GM12878 (cell line): ENCODE measurements around the gene ADSS2. TPM values are rescaled to one million over a fixed set of nuclear protein-coding genes. Genes with fewer than 3 reads are reported as not detected.

ENCODE experiments used
- ATAC-seq: fragments of 200-7000 bp; cut with Tn5 transposase; 3 replicates; pipeline ENCODE4 v1.9.1; 2020; ENCODE audit warnings: mild to moderate bottlenecking, moderate library complexity
- BruUV-seq: library from RNA; stranded (reverse); fragments of 400-500 nt; replicated peaks from 2 replicates; lab custom pipeline; 2021; lab: Mats Ljungman, UMichigan
- CTCF ChIA-PET: fragments of 300-600 bp; sonication (Branson Sonifier 250); formaldehyde crosslinking; extraction: SDS; loops from one replicate; lab custom pipeline; 2021; ENCODE audit warnings: inconsistent platforms; lab: Yijun Ruan, JAX
- POLR2A ChIA-PET: fragments of 350-600 bp; formaldehyde crosslinking; extraction: SDS; loops from one replicate; lab custom pipeline; 2021; ENCODE audit warnings: inconsistent platforms; lab: Charles Lee
- RAD21 ChIA-PET: fragments of 300-600 bp; sonication (Branson Sonifier 250); formaldehyde crosslinking; loops from one replicate; lab custom pipeline; 2023; ENCODE audit warnings: antibody characterized with exemption; ENCODE audit not compliant: unreplicated experiment; lab: Charles Lee
- SMC1A ChIA-PET: fragments of 300-600 bp; sonication (Branson Sonifier 250); formaldehyde crosslinking; loops from one replicate; lab custom pipeline; 2023; ENCODE audit not compliant: unreplicated experiment, uncharacterized antibody; lab: Charles Lee
- DNase-seq: peaks from one replicate; pipeline ENCODE4 v3.0.0-alpha.2; 2011; ENCODE audit warnings: low read depth, low spot score
- FAIRE-seq: peaks from 3 replicates; lab custom pipeline; 2011; peaks lifted over from hg19 to GRCh38; lab: Jason Lieb, UNC
- H2AFZ ChIP-seq: 2 replicates; pipeline ENCODE4 v1.6.0; 2011; ENCODE audit warnings: low read depth, low read length, control low read depth; ENCODE audit not compliant: control insufficient read depth
- H3K27ac ChIP-seq: 2 replicates; pipeline ENCODE4 v1.5.1; 2011; ENCODE audit warnings: control low read depth; ENCODE audit not compliant: control insufficient read depth, insufficient read depth
- H3K27me3 ChIP-seq, 2 experiments: replicated peaks in 1 of 2; 2 replicates each; pipeline versions ENCODE4 v1.6.0 to v1.6.1; 2011; ENCODE audit warnings: low read length in 1 of 2; ENCODE audit not compliant: control insufficient read depth in 2 of 2, insufficient read depth in 2 of 2
- H3K36me3 ChIP-seq, 2 experiments: 2 replicates each; pipeline ENCODE4 v1.5.1; 2011; ENCODE audit warnings: low read length in 1 of 2; ENCODE audit not compliant: control insufficient read depth in 2 of 2, insufficient read depth in 2 of 2
- H3K4me1 ChIP-seq: 2 replicates; pipeline ENCODE4 v1.6.1; 2011; ENCODE audit warnings: mild to moderate bottlenecking, low read length, moderate library complexity, mixed read lengths; ENCODE audit not compliant: control insufficient read depth, insufficient read depth
- H3K4me2 ChIP-seq: 2 replicates; pipeline ENCODE4 v1.6.0; 2011; ENCODE audit warnings: control low read depth; ENCODE audit not compliant: control insufficient read depth, insufficient read depth
- H3K4me3 ChIP-seq: fragments of 200-600 bp; sonication (generic); 2 replicates; pipeline ENCODE4 v1.5.1; 2016
- H3K79me2 ChIP-seq: 2 replicates; pipeline ENCODE4 v1.6.0; 2011; ENCODE audit warnings: low read length; ENCODE audit not compliant: control insufficient read depth, insufficient read depth
- H3K9ac ChIP-seq: 2 replicates; pipeline ENCODE4 v1.8.0; 2011; ENCODE audit warnings: low read length, control low read depth, mixed read lengths; ENCODE audit not compliant: control insufficient read depth, insufficient read depth
- H3K9me3 ChIP-seq: replicated peaks from 3 replicates; pipeline ENCODE4 v1.5.1; 2011; ENCODE audit warnings: mild to moderate bottlenecking, low read length; ENCODE audit not compliant: control insufficient read depth, insufficient read depth
- H4K20me1 ChIP-seq: 2 replicates; pipeline ENCODE4 v1.6.0; 2011; ENCODE audit not compliant: control insufficient read depth, insufficient read depth
- ESRRA ChIP-seq: IDR thresholded peaks from 2 replicates; pipeline ENCODE4 v1.6.1; 2012; ENCODE audit warnings: mild to moderate bottlenecking, low read length, improper control_type of control experiment
- MEF2A ChIP-seq: IDR thresholded peaks from 2 replicates; pipeline ENCODE4 v1.6.1; 2011; ENCODE audit warnings: low read depth, mild to moderate bottlenecking, low read length, moderate library complexity; ENCODE audit not compliant: insufficient read depth
- NBN ChIP-seq: fragments of 450-650 bp; IDR thresholded peaks from 2 replicates; pipeline ENCODE4 v1.6.1; 2016
- PAX5 ChIP-seq: IDR thresholded peaks from 2 replicates; pipeline ENCODE4 v1.6.1; 2011; ENCODE audit warnings: low read depth, low read length, borderline replicate concordance
- POLR2A ChIP-seq: IDR thresholded peaks from 2 replicates; pipeline ENCODE4 v1.6.1; 2011; ENCODE audit warnings: low read depth, mild to moderate bottlenecking, low read length
- REST ChIP-seq: IDR thresholded peaks from 2 replicates; pipeline ENCODE4 v1.6.1; 2012; ENCODE audit warnings: mild to moderate bottlenecking, low read depth, low read length
- SIX5 ChIP-seq: IDR thresholded peaks from 2 replicates; pipeline ENCODE4 v1.6.1; 2011; ENCODE audit warnings: mild to moderate bottlenecking, low read depth, low read length, moderate library complexity; ENCODE audit not compliant: severe bottlenecking
- SMARCA5 ChIP-seq: fragments of 450-650 bp; IDR thresholded peaks from 2 replicates; pipeline ENCODE4 v1.6.1; 2017; ENCODE audit warnings: mild to moderate bottlenecking
- SPI1 ChIP-seq: IDR thresholded peaks from 2 replicates; pipeline ENCODE4 v1.6.1; 2011; ENCODE audit warnings: low read depth, mild to moderate bottlenecking, low read length, moderate library complexity, borderline replicate concordance; ENCODE audit not compliant: insufficient read depth
- SREBF2 ChIP-seq: IDR thresholded peaks from 2 replicates; pipeline ENCODE4 v1.6.1; 2012; ENCODE audit warnings: mild to moderate bottlenecking, low read length
- SUZ12 ChIP-seq: fragments of 200-600 bp; sonication (generic); IDR thresholded peaks from one replicate; pipeline ENCODE4 v1.6.1; 2018; ENCODE audit warnings: antibody characterized with exemption, mild to moderate bottlenecking; ENCODE audit not compliant: unreplicated experiment
- TAF1 ChIP-seq: IDR thresholded peaks from 2 replicates; pipeline ENCODE4 v1.6.1; 2011; ENCODE audit warnings: mild to moderate bottlenecking, low read depth, low read length, borderline replicate concordance
- ZNF24 ChIP-seq: fragments of 450-650 bp; IDR thresholded peaks from 2 replicates; pipeline ENCODE4 v1.6.1; 2017; ENCODE audit warnings: antibody characterized with exemption, mild to moderate bottlenecking
- WGBS: methylation state at CpG from one replicate; pipeline ENCODE4 v1.1.6; 2016; ENCODE audit warnings: low lambda C conversion rate; ENCODE audit not compliant: insufficient replicate concordance, insufficient coverage; ENCODE audit errors: missing lambda C conversion rate; 5-methylcytosine and 5-hydroxymethylcytosine counted together
- in situ Hi-C: fragments of 300-500 bp; cut with MboI; formaldehyde crosslinking; loops from 9 replicates; pipeline ENCODE4 v1.14.3; 2018; ENCODE audit warnings: mixed read lengths
- intact Hi-C: fragments of 100-400 bp; cut with micrococcal nuclease; formaldehyde crosslinking; loops from one replicate; pipeline ENCODE4 v1.14.2; 2022; ENCODE audit not compliant: unreplicated experiment
- polyA plus RNA-seq, 11 experiments: library from polyadenylated mRNA; depleted of rRNA in 4 of 11; unstranded in 6 of 11; stranded (reverse) in 5 of 11; fragments of >200 nt; fragmentation: Nextera tagmentation in 4 of 11; fragmentation: Illumina TruSeq in 1 of 11; extraction: Ambion mirVana in 4 of 11; extraction: Trizol in 1 of 11; gene quantifications; 1 replicate in 1 of 11; 2 replicates in 10 of 11; pipeline versions ENCODE4 v1.2.1 to v1.2.3, GENCODE V29; 2011 to 2016; ENCODE audit warnings: inconsistent platforms in 2 of 11, missing spikeins in 2 of 11, low read depth in 1 of 11
- total RNA-seq, 4 experiments: library from RNA; depleted of rRNA in 3 of 4; stranded (reverse); fragments of >200 nt in 3 of 4; fragmentation: Illumina TruSeq in 1 of 4; extraction: Trizol in 1 of 4; gene quantifications; 2 replicates each; pipeline versions ENCODE4 v1.2.1 to v1.2.3, GENCODE V29; 2013 to 2021

Gene ADSS2
- total and polyA plus RNA-seq, 10 of the 15 experiments (the other 5 are each of a cell fraction or from before 2014, with no cell fraction given): 8.1 to 49.3 (median 40.6) TPM

DNA sequence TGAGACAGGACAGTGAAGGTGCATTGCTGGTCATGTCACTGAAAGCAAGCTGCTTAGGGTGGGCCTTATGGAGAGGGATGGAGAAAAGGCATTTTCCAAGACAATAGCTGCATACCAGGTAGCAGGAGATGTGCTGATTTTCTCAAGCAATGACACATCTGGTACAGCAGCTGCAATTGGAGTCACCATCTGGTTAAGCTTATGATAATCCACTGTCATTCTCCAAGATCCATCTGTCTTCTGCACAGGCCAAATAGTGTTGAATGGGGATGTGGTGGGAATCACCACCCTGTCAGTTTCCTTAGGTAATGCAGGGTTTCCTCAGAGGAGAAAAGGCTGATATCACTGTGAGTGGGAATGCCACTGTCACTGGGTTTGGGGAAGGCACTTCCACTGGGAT, 54.6 kb downstream of the ADSS2 start:
- no TSS peak for BruUV-seq
- ATAC-seq: no peak
- Histone ChIP-seq H3K9me3 (no peaks in the 10 kb centered on the region), H3K27me3 (no peaks in the 10 kb centered on the region), H3K4me1 (0 out of 2 replicates have a peak, but pooled peaks cover 2% of the 10 kb centered on the region), H3K4me2 (no peak overlapping the region), H4K20me1 (no peaks in the 10 kb centered on the region), H2AFZ (no peak overlapping the region), H3K9ac (no peak overlapping the region), H3K36me3 (peaks cover 0 to 6% of the 10 kb centered on the region in 2 experiments; a peak in 3 of 4 replicates), H3K27ac (no peak overlapping the region), H3K4me3 (no peak overlapping the region), H3K79me2 (no peaks in the 10 kb centered on the region)
- in situ Hi-C loops: no loop called here
- ChIA-PET SMC1A (interaction anchor here (0.6 kb wide), 1 partner anchor 10 kb away, joined by 3 read pairs; no protein-coding TSS in a partner anchor), POLR2A (interaction anchor here (0.6 kb wide), 1 partner anchor 401 kb away, joined by 3 read pairs; no protein-coding TSS in a partner anchor), RAD21 (no interaction called here), CTCF (no interaction called here)
- no peak for FAIRE-seq
- no peak for DNase-seq
- TF ChIP-seq ZNF24: no peak
- TF ChIP-seq MEF2A: no peak
- intact Hi-C loops: no loop called here

DNA sequence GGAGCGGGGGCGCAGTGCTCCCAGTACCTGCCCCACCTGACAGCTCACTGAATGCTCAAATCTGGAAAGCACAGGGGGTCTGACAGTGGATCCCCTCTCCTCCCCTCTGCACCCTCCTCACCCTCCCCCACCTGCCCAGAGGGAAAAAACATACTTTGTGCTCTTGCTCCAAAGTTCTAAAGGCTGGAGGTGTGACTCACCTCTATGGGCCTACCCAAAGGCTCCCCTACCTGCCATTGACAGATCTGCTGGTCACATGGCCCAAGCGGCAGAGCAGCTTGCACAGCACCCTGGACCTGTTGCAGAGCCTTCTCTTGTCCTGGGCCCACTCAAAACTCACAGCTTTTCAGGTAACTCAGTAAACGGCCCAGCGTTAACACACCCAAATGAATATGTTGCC, 55.7 kb downstream of the ADSS2 start:
- in situ Hi-C loops: no loop called here
- no TSS peak for BruUV-seq

More for the DNA sequence above, 55.7 kb downstream of the ADSS2 start:
- TF ChIP-seq PAX5 (no peak), SPI1 (no peak), TAF1 (no peak), SREBF2 (no peak), ESRRA (no peak), NBN (no peak), SIX5 (no peak), POLR2A (no peak), REST (no peak), SMARCA5 (no peak), SUZ12 (no peak)
- Histone ChIP-seq H3K4me3 (no peak overlapping the region), H4K20me1 (no peaks in the 10 kb centered on the region), H3K27ac (no peak overlapping the region), H3K36me3 (no peaks in the 10 kb centered on the region), H3K4me2 (no peak overlapping the region), H3K27me3 (no peaks in the 10 kb centered on the region), H3K79me2 (no peaks in the 10 kb centered on the region), H3K4me1 (0 out of 2 replicates have a peak, but pooled peaks cover 2% of the 10 kb centered on the region), H2AFZ (no peak overlapping the region), H3K9ac (no peak overlapping the region), H3K9me3 (no peaks in the 10 kb centered on the region)
- no peak; the same call in 2 of the 3 replicates for ATAC-seq
- SMC1A ChIA-PET: no interaction called here
- intact Hi-C loops: no loop called here
- CTCF ChIA-PET: no interaction called here
- FAIRE-seq: no peak
- RAD21 ChIA-PET: no interaction called here
- POLR2A ChIA-PET: no interaction called here
- WGBS: 99% methylated on average over 4 of the region's 5 CpGs
- no peak for DNase-seq
